Dermis microvascular lymphatic vessel endothelial cell (primary cell): ENCODE data around the gene NOL9. TPM values are rescaled to one million over a fixed set of nuclear protein-coding genes. Genes with fewer than 3 reads are reported as not detected.
"Not testable (repeated sequence)": the region's sequence is repeated elsewhere in the genome, so short reads cannot be mapped to it uniquely, and the experiment has no call there.

Experiments used
- DNase-seq, 2 donors: peaks; one replicate each; pipeline versions ENCODE4 v3.0.0 to v3.0.0-alpha.2; 2010; ENCODE audit warnings: low read depth in 2 of 2
- total RNA-seq: library from RNA; depleted of rRNA; stranded (reverse); fragments of >200 nt; gene quantifications from 2 replicates; pipeline ENCODE4 v1.2.1, GENCODE V29; 2014

Gene NOL9
- 16.4 and 17.7 TPM in 2 replicates for total RNA-seq

GRCh38 chr1:6554031-6554906 is at the start of gene NOL9:
NOL9 (minus strand) TSS chr1:6554513; CDS start chr1:6554502, 11 bp downstream.
- DNase-seq = peak; percentile 84 to 92

- peak in 1 of 2 donors; percentile 76 for DNase-seq
These were observed 49.1 kb upstream of the NOL9 start for GRCh38 chr1:6603238-6603914.

GRCh38 chr1:6602669-6603237 is 48.4 kb upstream of the NOL9 start, which contains the start of gene KLHL21:
KLHL21 (minus strand) TSS chr1:6602869; CDS start chr1:6602817, 52 bp downstream.
- peak; percentile 67 to 93 for DNase-seq

GRCh38 chr1:6601923-6602668 is 47.8 kb upstream of the NOL9 start:
- DNase-seq = peak in 1 of 2 donors; percentile 63

GRCh38 chr1:6601049-6601922 is 47.0 kb upstream of the NOL9 start:
- peak; percentile 53 to 94 for DNase-seq

- no peak for DNase-seq
These were observed 46.2 kb upstream of the NOL9 start for GRCh38 chr1:6600410-6601048.

GRCh38 chr1:6599991-6600390 is 45.7 kb upstream of the NOL9 start:
- not testable (repeated sequence) for DNase-seq

- no peak for DNase-seq
These were observed 45.0 kb upstream of the NOL9 start for GRCh38 chr1:6599141-6599975.

GRCh38 chr1:6597777-6598131 is 43.4 kb upstream of the NOL9 start:
- DNase-seq = no peak

- DNase-seq = no peak
These were observed 42.8 kb upstream of the NOL9 start for GRCh38 chr1:6596886-6597776.

GRCh38 chr1:6596351-6596750 is 42.0 kb upstream of the NOL9 start:
- DNase-seq = peak in 1 of 2 donors; percentile 48

- DNase-seq = no peak
These were observed 40.8 kb upstream of the NOL9 start for GRCh38 chr1:6594977-6595740.

GRCh38 chr1:6593810-6594209 is 39.5 kb upstream of the NOL9 start:
- DNase-seq = no peak

- no peak for DNase-seq
These were observed 38.7 kb upstream of the NOL9 start for GRCh38 chr1:6592865-6593593.

GRCh38 chr1:6592441-6592840 is 38.1 kb upstream of the NOL9 start:
- no peak for DNase-seq

- no peak for DNase-seq
These were observed 37.3 kb upstream of the NOL9 start for GRCh38 chr1:6591644-6592043.

GRCh38 chr1:6591222-6591621 is 36.9 kb upstream of the NOL9 start:
- no peak for DNase-seq
